HG03575 (cell line): Measurements from ENCODE around the gene RIT2.

Experiments
- ATAC-seq: cut with Tn5 transposase; IDR thresholded peaks from one replicate; pipeline ENCODE4 v1.9.1; 2021; ENCODE audit not compliant: unreplicated experiment, insufficient number of reproducible peaks, low FRiP score; ENCODE audit errors: extremely low read depth

RIT2 gene

GRCh38 chr18:43115076-43115921 lies at the start of gene RIT2:
Gene RIT2, minus strand, starts transcription at chr18:43115685.
- ATAC-seq, result no peak

GRCh38 chr18:43161528-43161927 lies 46.0 kb upstream of the RIT2 start:
- ATAC-seq, result no peak

- ATAC-seq, result no peak
Measured at GRCh38 chr18:43160509-43160908, 45.0 kb upstream of the RIT2 start.

GRCh38 chr18:43159926-43160325 lies 44.4 kb upstream of the RIT2 start:
- ATAC-seq, result no peak

- no peak for ATAC-seq
Measured at GRCh38 chr18:43159086-43159770, 43.7 kb upstream of the RIT2 start.

- ATAC-seq, result no peak
Measured at GRCh38 chr18:43158381-43158780, 42.9 kb upstream of the RIT2 start.

GRCh38 chr18:43155842-43156241 lies 40.4 kb upstream of the RIT2 start:
- no peak for ATAC-seq

- no peak for ATAC-seq
Measured at GRCh38 chr18:43148231-43148630, 32.7 kb upstream of the RIT2 start.

GRCh38 chr18:43141208-43141607 lies 25.7 kb upstream of the RIT2 start:
- ATAC-seq, result no peak

GRCh38 chr18:43139288-43139946 lies 23.9 kb upstream of the RIT2 start:
- ATAC-seq, result no peak

- ATAC-seq, result no peak
Measured at GRCh38 chr18:43134876-43135275, 19.4 kb upstream of the RIT2 start.

- ATAC-seq, result no peak
Measured at GRCh38 chr18:43130716-43131260, 15.3 kb upstream of the RIT2 start.

GRCh38 chr18:43129946-43130524 lies 14.6 kb upstream of the RIT2 start:
- ATAC-seq, result no peak

- ATAC-seq, result no peak
Measured at GRCh38 chr18:43125471-43125870, 10.0 kb upstream of the RIT2 start.

- no peak for ATAC-seq
Measured at GRCh38 chr18:43122955-43123354, 7.5 kb upstream of the RIT2 start.

- no peak for ATAC-seq
Measured at GRCh38 chr18:43116699-43117294, 1.3 kb upstream of the RIT2 start.

- ATAC-seq, result no peak
Measured at GRCh38 chr18:43113220-43113895, 2.1 kb downstream of the RIT2 start.

- ATAC-seq, result no peak
Measured at GRCh38 chr18:43108882-43109281, 6.6 kb downstream of the RIT2 start.
